Testis (tissue), 3 donors: ENCODE results near the gene TULP1. TPM values are rescaled to one million over a fixed set of nuclear protein-coding genes. Genes with fewer than 3 reads are reported as not detected.

ENCODE experiments used
- DNase-seq: peaks from one replicate; pipeline ENCODE4 v3.0.0-alpha.2; 2019
- H3K27ac ChIP-seq, 2 donors: fragments of 200-600 bp; sonication (generic); one replicate each; pipeline ENCODE4 v1.5.1; 2019
- H3K27me3 ChIP-seq: fragments of 200-600 bp; sonication (generic); one replicate; pipeline ENCODE4 v1.5.1; 2019
- H3K36me3 ChIP-seq: fragments of 200-600 bp; sonication (generic); one replicate; pipeline ENCODE4 v1.5.1; 2017; ENCODE audit warnings: low read depth; ENCODE audit errors: missing control alignments
- H3K4me1 ChIP-seq: fragments of 200-600 bp; sonication (generic); one replicate; pipeline ENCODE4 v1.5.1; 2019
- H3K4me3 ChIP-seq, 2 donors: fragments of 200-600 bp; sonication (generic); one replicate each; pipeline ENCODE4 v1.5.1; 2017 to 2019
- H3K9me3 ChIP-seq: fragments of 200-600 bp; sonication (generic); one replicate; pipeline ENCODE4 v1.5.1; 2017
- CTCF ChIP-seq, 3 experiments: fragments of 450-650 bp in 2 of 3; fragments of 200-600 bp in 1 of 3; sonication (generic) in 1 of 3; IDR thresholded peaks; one replicate each; pipeline ENCODE4 v1.5.1; 2016 to 2019; ENCODE audit warnings: antibody characterized with exemption in 3 of 3, mild to moderate bottlenecking in 2 of 3, moderate library complexity in 1 of 3
- POLR2A ChIP-seq: fragments of 450-650 bp; IDR thresholded peaks from one replicate; pipeline ENCODE4 v1.6.1; 2017; ENCODE audit warnings: antibody characterized with exemption, mild to moderate bottlenecking, moderate library complexity
- WGBS, 2 donors: methylation state at CpG; one replicate each; pipeline ENCODE4 v1.1.5; 2018; 5-methylcytosine and 5-hydroxymethylcytosine counted together
- intact Hi-C: fragments of 100-400 bp; cut with DNase I; formaldehyde crosslinking; loops from one replicate; pipeline ENCODE4 v1.15.1; 2023; ENCODE audit warnings: low total_unique reads
- polyA plus RNA-seq: library from polyadenylated mRNA; stranded (reverse); fragments of 350-450 nt; fragmentation: Illumina TruSeq; extraction: RNeasy Lipid Tissue Mini Kit (QIAGEN cat#74804); gene quantifications from one replicate; pipeline ENCODE4 v1.2.3, GENCODE V29; 2014; ENCODE audit warnings: low read depth, low replicate concordance; ENCODE audit not compliant: insufficient read depth
- total RNA-seq, 2 donors: library from RNA; depleted of rRNA; stranded (reverse); fragments of >200 nt; gene quantifications; one replicate each; pipeline ENCODE4 v1.2.3, GENCODE V29; 2016

The TULP1 gene
- total and polyA plus RNA-seq, 3 donors from 2014 or later = 0.53 to 2.4 (median 0.87) TPM

GRCh38 chr6:35474942-35475570 lies 37.6 kb downstream of the TULP1 start:
- no peaks in the 10 kb centered on the region for H3K27me3 ChIP-seq
- no peaks in the 10 kb centered on the region for H3K36me3 ChIP-seq
- no peak overlapping the region for H3K4me3 ChIP-seq
- peaks cover 19% of the 10 kb centered on the region for H3K4me1 ChIP-seq
- TF ChIP-seq CTCF (IDR thresholded peaks at IDR 0.05) = no peak
- no peak for TF ChIP-seq POLR2A
- H3K27ac ChIP-seq = no peak overlapping the region
- no peak for DNase-seq
- intact Hi-C loops = no loop called here
- 92% methylated on average over 5 to 20 of the region's 20 CpGs for WGBS, 2 donors
- H3K9me3 ChIP-seq = no peaks in the 10 kb centered on the region

GRCh38 chr6:35474131-35474941 lies 38.4 kb downstream of the TULP1 start:
- no peak for DNase-seq
- Histone ChIP-seq H3K36me3 (no peaks in the 10 kb centered on the region), H3K27ac (no peak overlapping the region), H3K4me3 (no peak overlapping the region), H3K4me1 (peaks cover 25% of the 10 kb centered on the region), H3K9me3 (no peaks in the 10 kb centered on the region), H3K27me3 (no peaks in the 10 kb centered on the region)
- intact Hi-C loops = no loop called here
- no peak for TF ChIP-seq CTCF (IDR thresholded peaks at IDR 0.05)
- no peak for TF ChIP-seq POLR2A
- 91 to 93% methylated on average over 5 to 14 of the region's 14 CpGs for WGBS, 2 donors

- Histone ChIP-seq H3K36me3 (no peaks in the 10 kb centered on the region), H3K27me3 (no peaks in the 10 kb centered on the region), H3K9me3 (no peaks in the 10 kb centered on the region), H3K4me1 (peaks cover 25% of the 10 kb centered on the region), H3K4me3 (no peak overlapping the region), H3K27ac (no peak overlapping the region)
- TF ChIP-seq CTCF (IDR thresholded peaks at IDR 0.05) = no peak
- no peak for TF ChIP-seq POLR2A
- intact Hi-C loops = no loop called here
- no peak for DNase-seq
Observed at GRCh38 chr6:35473850-35474130, 38.9 kb downstream of the TULP1 start.

DNA sequence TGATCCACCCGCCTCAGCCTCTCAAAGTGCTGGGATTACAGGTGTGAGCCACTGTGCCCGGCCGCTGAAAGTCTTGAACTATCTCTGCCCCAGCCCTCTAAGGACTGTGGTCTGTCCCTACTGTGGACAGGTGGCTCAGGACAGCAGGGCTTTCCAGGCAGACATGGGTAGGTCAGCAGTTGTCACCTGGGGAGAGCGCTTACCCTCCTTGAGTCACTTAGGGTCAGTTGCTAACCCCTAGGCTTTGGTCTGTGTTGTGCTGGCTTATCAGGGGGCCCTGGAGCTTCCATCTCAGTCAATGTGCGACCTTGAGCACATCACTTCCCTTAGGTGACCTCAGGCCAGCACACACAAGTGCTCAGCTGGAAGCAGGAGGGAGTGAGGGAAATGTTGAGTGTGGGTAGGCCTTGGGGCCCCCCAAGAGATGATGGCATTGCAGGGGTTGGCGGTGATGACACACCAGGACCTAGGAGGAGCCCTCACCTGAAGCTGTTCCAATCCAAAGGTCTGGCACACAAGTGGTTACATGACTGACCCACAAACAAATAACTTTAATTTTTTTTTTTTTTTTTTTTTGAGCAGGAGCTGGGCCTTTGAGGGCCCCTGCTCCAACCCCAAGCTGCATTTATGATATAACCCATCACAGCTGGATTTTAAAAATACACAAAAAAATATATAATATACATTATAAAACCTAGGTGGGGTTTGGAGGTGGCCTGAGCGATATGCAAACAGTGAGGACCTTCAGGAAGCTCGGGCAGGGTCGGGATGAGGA lies 39.4 kb downstream of the TULP1 start:
- DNase-seq = no peak
- H3K36me3 ChIP-seq = no peaks in the 10 kb centered on the region
- H3K9me3 ChIP-seq = no peaks in the 10 kb centered on the region
- H3K4me3 ChIP-seq = no peak overlapping the region
- no peak overlapping the region for H3K27ac ChIP-seq
- peaks cover 25% of the 10 kb centered on the region for H3K4me1 ChIP-seq
- no peaks in the 10 kb centered on the region for H3K27me3 ChIP-seq
- 82 to 83% methylated on average over 7 to 9 of the region's 9 CpGs for WGBS, 2 donors
- TF ChIP-seq CTCF (IDR thresholded peaks at IDR 0.05) (no peak), POLR2A (no peak)
- intact Hi-C loops = no loop called here
